HG03469 (cell line): ENCODE data around the gene TRIO.

Experiments used
- ATAC-seq: cut with Tn5 transposase; IDR thresholded peaks from one replicate; pipeline ENCODE4 v1.9.1; 2021; ENCODE audit warnings: mild to moderate bottlenecking, moderate library complexity, moderate number of reproducible peaks; ENCODE audit not compliant: unreplicated experiment

The TRIO gene

GRCh38 chr5:14443671-14444093 lies 300.5 kb downstream of the TRIO start:
- no peak for ATAC-seq

- no peak for ATAC-seq
Measured at GRCh38 chr5:14444161-14444560, 301.0 kb downstream of the TRIO start.

- ATAC-seq, result no peak
Measured at GRCh38 chr5:14445013-14445412, 301.9 kb downstream of the TRIO start.

GRCh38 chr5:14445576-14446290 lies 302.6 kb downstream of the TRIO start:
- ATAC-seq, result no peak

GRCh38 chr5:14447958-14448911 lies 305.1 kb downstream of the TRIO start:
- peak; percentile 71 for ATAC-seq

GRCh38 chr5:14449052-14449661 lies 306.0 kb downstream of the TRIO start:
- ATAC-seq, result no peak

- ATAC-seq, result no peak
Measured at GRCh38 chr5:14450018-14450524, 306.9 kb downstream of the TRIO start.

GRCh38 chr5:14450742-14451141 lies 307.6 kb downstream of the TRIO start:
- ATAC-seq, result no peak

GRCh38 chr5:14451871-14452270 lies 308.7 kb downstream of the TRIO start:
- ATAC-seq, result no peak

- ATAC-seq, result no peak
Measured at GRCh38 chr5:14452685-14453454, 309.7 kb downstream of the TRIO start.

- no peak for ATAC-seq
Measured at GRCh38 chr5:14453481-14453880, 310.3 kb downstream of the TRIO start.

GRCh38 chr5:14455814-14456321 lies 312.7 kb downstream of the TRIO start:
- no peak for ATAC-seq

- ATAC-seq, result no peak
Measured at GRCh38 chr5:14457476-14457875, 314.3 kb downstream of the TRIO start.

- no peak for ATAC-seq
Measured at GRCh38 chr5:14458414-14458813, 315.3 kb downstream of the TRIO start.

GRCh38 chr5:14460844-14461398 lies 317.8 kb downstream of the TRIO start:
- ATAC-seq, result no peak

- ATAC-seq, result no peak
Measured at GRCh38 chr5:14462681-14463080, 319.5 kb downstream of the TRIO start.

GRCh38 chr5:14463629-14464028 lies 320.5 kb downstream of the TRIO start:
- ATAC-seq, result no peak

- ATAC-seq, result no peak
Measured at GRCh38 chr5:14464096-14464495, 321.0 kb downstream of the TRIO start.

GRCh38 chr5:14464671-14465070 lies 321.5 kb downstream of the TRIO start:
- ATAC-seq, result no peak

GRCh38 chr5:14465116-14465515 lies 322.0 kb downstream of the TRIO start:
- no peak for ATAC-seq
